IPS DF 19.7 (cell line): Measurements from ENCODE around the gene NFIB.

ENCODE experiments used
- DNase-seq: peaks from one replicate; pipeline ENCODE4 v3.0.0-alpha.2; 2013; ENCODE audit warnings: low read depth, low spot score

The NFIB gene

DNA sequence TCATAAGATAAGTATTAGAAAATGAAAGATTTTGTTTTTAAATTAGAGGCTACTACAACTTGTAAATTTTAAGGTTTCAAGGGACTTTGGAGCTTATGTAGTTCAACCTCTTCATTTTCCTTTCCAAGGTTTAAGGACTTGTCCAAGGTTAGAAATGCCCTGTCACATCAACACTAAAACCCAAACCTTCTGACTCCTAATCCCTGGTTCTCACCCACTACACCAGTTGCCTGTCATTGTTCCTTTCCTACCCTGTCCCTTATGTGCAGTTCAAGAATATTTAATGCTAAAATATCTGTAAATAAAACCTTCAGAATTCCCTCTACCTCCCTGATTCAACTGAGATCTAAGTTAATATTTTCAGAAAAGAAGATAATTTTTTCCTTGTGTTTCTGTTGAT, 206.4 kb downstream of the NFIB start:
- no peak for DNase-seq

GRCh38 chr9:14106699-14107098, 207.2 kb downstream of the NFIB start:
- no peak for DNase-seq

GRCh38 chr9:14104496-14104895, 209.4 kb downstream of the NFIB start:
- no peak for DNase-seq

DNA sequence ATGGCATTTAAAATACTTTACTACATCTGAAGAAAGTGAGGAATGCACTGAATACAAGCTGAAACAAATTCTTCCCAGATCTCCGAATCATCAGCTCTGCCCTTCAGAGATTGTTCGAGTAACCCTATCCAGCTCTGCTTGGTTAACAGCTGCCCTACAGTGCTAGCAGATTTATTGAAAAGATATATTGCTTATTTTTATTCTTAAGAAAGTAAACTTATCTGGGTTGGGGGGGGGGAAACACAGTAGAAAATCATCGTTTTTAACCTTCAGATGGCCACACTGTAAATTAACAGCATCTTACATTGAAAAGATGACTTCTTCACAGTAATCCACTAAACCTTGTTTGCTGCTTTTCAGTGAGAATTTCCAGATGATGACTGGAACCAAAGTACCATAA, 210.8 kb downstream of the NFIB start:
- DNase-seq, result no peak

- DNase-seq, result no peak
These were observed 214.2 kb downstream of the NFIB start for GRCh38 chr9:14099737-14100136.

GRCh38 chr9:14098486-14099180, 215.3 kb downstream of the NFIB start:
- no peak for DNase-seq

GRCh38 chr9:14097666-14098415, 216.1 kb downstream of the NFIB start:
- no peak for DNase-seq

DNA sequence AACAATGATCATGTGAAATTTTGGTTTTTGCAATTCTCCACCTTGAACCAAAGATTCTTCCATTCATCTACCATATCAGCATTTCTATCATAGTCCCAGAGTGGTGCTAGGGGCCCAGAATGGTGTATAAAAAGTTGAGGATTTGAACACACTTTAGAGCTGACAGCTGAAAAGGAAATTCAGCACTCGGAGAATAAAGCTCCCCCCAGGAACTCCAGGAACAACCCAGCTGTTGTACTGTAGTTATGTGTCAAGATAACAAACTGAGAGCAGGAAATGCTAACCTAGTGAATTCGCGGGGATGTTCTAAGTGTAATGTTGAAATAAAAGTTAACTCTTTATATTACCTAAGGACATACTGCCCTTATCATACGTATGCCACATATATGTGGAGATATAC, 216.7 kb downstream of the NFIB start:
- no peak for DNase-seq

GRCh38 chr9:14096258-14096922, 217.6 kb downstream of the NFIB start:
- DNase-seq, result no peak

DNA sequence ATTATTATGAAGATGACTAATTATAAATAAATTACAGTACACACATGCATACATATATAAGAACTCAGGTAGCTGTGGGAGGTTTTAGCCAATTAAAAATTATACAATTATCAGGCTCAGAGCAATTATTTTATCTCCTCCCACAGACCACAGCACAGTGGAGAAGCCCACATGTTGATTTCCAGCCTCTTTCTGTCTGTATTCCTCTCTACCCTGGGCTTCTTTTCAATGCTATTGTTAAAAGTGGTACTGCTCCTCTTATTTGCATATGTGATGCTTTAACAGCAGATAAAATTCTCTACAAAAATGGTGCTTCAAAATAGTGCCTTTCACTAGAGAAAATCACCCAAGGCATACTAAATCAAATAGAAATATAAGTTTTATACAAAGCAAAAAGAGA, 218.7 kb downstream of the NFIB start:
- no peak for DNase-seq

GRCh38 chr9:14094491-14094890, 219.4 kb downstream of the NFIB start:
- DNase-seq, result no peak

DNA sequence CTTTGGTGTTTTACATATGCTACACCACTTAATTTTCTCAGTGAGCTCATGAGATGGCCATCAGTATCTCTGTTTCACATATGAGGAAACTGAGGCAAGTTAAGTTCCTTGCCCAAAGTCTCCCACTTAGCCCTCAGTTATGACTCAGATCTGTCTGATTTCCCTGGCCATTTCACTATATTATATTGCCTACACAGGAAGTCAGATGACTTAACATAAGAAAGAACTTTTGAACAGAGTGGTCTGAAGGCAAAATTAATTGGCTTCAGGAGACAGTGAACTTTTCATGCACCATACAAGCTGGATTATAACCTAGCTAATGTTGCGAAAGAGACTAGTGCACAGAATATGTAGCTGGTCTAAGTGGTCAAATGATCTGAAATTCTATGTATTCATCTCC, 221.6 kb downstream of the NFIB start:
- DNase-seq, result no peak

GRCh38 chr9:14089051-14089803, 224.7 kb downstream of the NFIB start:
- DNase-seq, result no peak

GRCh38 chr9:14087576-14087975, 226.4 kb downstream of the NFIB start:
- DNase-seq, result no peak

DNA sequence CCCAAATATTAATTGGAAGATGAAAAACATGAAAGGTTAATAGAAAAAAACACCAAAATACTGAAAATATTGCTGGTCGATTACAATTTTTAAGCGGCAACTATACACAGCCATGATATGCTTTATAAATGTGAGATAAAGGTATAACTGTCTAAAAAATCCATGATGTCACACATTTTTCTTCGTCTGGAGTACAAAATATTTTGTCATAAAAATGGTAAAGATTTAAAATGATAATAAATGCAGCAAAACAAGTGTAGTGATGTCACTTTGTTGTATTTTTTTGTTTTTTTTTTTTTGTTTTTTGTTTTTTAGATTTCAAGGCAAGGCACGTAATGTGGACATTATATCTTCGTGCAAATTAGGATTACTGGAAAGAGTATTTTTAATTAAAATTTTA, 227.4 kb downstream of the NFIB start:
- no peak for DNase-seq

GRCh38 chr9:14085810-14086209, 228.1 kb downstream of the NFIB start:
- no peak for DNase-seq

DNA sequence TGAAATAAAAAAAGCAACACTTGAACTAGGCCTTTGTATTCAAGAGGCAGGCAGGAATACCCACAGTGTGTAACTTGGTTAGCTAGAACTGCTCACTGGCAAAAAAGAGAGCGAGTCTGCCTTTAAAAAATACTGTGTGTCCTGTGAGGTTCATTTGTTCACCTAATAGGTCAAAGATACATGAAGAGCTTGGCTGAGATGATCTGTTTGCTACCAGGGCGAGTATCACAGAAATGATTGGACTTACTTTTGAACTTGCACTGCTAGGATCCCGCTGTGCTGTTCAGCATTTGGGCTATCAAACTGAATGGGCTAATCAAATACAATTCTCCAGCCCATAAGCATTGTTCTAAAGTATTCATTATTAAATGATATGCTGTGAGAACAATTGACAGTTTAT, 229.1 kb downstream of the NFIB start:
- no peak for DNase-seq

DNA sequence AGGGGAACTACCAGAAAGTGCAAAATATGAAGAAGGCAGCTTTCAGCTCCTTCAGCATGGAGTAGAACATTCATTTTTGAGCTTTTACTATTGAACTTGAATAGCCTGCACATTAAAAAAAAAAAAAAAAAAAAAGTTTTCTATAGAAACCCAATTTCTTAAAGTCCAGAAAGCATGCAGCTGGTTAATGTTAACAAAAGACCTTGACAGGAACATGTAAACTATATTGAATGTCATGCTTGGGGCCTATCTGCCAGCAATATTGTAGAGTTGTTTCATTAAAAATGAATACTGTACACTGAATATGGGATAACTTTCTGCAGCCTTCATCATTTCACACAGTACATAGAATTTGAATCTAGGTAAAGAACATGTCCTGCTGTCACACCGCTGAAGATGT, 230.6 kb downstream of the NFIB start:
- no peak for DNase-seq

GRCh38 chr9:14082732-14083131, 231.2 kb downstream of the NFIB start:
- DNase-seq, result no peak

DNA sequence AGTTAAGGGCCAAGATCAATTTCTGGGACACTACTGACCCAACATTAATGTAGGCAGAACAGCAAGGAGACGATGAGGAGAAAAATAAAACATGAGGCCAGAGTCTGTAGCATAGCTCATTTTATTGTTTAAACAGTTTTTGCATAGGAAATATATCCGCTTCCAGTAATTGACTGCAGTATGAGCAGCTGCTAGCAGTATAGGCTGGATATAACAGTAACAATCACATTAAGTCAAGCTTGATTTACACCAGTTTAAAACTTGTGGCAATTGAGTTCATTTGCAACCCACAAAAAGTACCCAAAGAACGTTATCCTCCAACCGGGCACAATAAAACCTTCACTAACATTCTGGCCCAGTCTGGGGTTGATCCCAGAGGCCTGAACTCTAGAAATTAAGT, 232.2 kb downstream of the NFIB start:
- DNase-seq, result no peak

- no peak for DNase-seq
These were observed 232.9 kb downstream of the NFIB start for GRCh38 chr9:14080959-14081542.

DNA sequence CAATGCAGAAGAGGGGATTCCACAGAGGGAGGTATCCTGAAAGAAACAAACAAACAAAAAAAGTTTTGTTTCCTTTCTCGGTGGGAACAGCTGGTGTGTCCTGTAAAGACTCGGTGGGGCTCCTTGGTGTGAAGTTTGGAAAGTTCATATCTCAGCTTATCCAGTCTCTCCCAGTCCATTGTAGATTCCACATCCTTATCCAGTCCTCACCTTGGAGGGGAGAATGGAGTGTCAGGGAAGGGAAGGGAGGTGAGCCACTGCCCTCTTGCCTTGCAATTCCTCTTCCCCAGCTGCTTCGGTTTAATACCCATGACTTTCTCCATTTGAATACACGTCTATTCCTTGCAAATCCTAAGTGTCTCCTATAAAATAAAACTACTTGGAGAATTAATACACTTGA, 234.5 kb downstream of the NFIB start:
- DNase-seq, result no peak
